GM13977 (cell line): ENCODE results near the gene TFDP1.

Experiments
- DNase-seq: peaks from one replicate; pipeline ENCODE4 v3.0.0; 2012; ENCODE audit warnings: low spot score
- CTCF ChIP-seq: IDR thresholded peaks from 2 replicates; pipeline ENCODE4 v1.5.1; 2012; ENCODE audit warnings: mild to moderate bottlenecking, control low read depth; ENCODE audit not compliant: insufficient read depth; ENCODE audit errors: extremely low read depth, missing control alignments
- in situ Hi-C: fragments of 300-500 bp; cut with MboI; formaldehyde crosslinking; loops from one replicate; pipeline ENCODE4 v1.12.0; 2022; ENCODE audit warnings: low sequenced_read_pairs, low pct_unique_long_range_greater_than_20kb, mixed read lengths, inconsistent platforms; ENCODE audit not compliant: unreplicated experiment

TFDP1 gene

GRCh38 chr13:113545455-113545930 is 39.1 kb upstream of the TFDP1 start:
- no peak for TF ChIP-seq CTCF
- in situ Hi-C loops, result no loop called here
- DNase-seq, result no peak

GRCh38 chr13:113545931-113546516 is 38.5 kb upstream of the TFDP1 start:
- DNase-seq, result no peak
- no peak for TF ChIP-seq CTCF
- in situ Hi-C loops, result no loop called here

GRCh38 chr13:113546571-113547237 is 37.8 kb upstream of the TFDP1 start:
- DNase-seq, result no peak
- TF ChIP-seq CTCF, result no peak
- in situ Hi-C loops, result no loop called here

GRCh38 chr13:113547238-113547971 is 37.1 kb upstream of the TFDP1 start:
- TF ChIP-seq CTCF, result no peak
- no peak for DNase-seq
- in situ Hi-C loops, result no loop called here

- TF ChIP-seq CTCF, result no peak
- DNase-seq, result no peak
- in situ Hi-C loops, result no loop called here
Measured at GRCh38 chr13:113548171-113548641, 36.3 kb upstream of the TFDP1 start.

- no peak for DNase-seq
- no peak for TF ChIP-seq CTCF
- in situ Hi-C loops, result no loop called here
Measured at GRCh38 chr13:113548778-113549621, 35.6 kb upstream of the TFDP1 start.
